Skin epidermis (tissue), 12 donors: ENCODE data around the gene ERCC6.
A peak's percentile ranks its signal among the peaks of the same experiment; 100 is the strongest.

ENCODE experiments used
- H3K27ac ChIP-seq, 21 experiments: fragments of 200-600 bp; sonication (generic) in 11 of 21; one replicate each; pipeline ENCODE4 v1.5.0; 2020; ENCODE audit warnings: mild to moderate bottlenecking in 3 of 21, inconsistent platforms in 2 of 21, moderate library complexity in 2 of 21
- H3K4me3 ChIP-seq, 7 experiments: fragments of 200-600 bp; sonication (generic) in 2 of 7; one replicate each; pipeline ENCODE4 v1.5.0; 2020; ENCODE audit warnings: inconsistent platforms in 2 of 7, mild to moderate bottlenecking in 2 of 7, moderate library complexity in 1 of 7

Gene ERCC6

DNA sequence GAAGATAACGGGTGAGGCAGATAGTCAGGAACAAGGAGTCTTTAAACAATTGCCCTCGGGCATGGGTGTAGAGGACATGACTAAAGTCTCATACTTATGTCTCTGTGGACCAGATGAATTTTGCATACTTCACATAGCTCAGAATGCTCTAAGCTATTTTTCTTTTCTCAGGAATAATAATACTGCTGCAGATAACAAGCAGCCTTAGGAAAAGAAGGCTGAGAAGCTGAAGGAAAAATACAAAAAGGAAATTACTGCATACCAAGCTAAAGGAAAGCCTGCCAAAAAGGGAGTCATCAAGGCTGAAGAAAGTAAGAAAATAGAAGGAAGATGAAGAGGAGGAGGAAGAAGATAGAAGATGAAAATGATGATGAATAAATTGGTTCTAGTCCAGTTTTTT, 13.4 kb upstream of the ERCC6 start:
- H3K4me3 ChIP-seq, result no peak overlapping the region
- H3K27ac ChIP-seq, result no peak overlapping the region

DNA sequence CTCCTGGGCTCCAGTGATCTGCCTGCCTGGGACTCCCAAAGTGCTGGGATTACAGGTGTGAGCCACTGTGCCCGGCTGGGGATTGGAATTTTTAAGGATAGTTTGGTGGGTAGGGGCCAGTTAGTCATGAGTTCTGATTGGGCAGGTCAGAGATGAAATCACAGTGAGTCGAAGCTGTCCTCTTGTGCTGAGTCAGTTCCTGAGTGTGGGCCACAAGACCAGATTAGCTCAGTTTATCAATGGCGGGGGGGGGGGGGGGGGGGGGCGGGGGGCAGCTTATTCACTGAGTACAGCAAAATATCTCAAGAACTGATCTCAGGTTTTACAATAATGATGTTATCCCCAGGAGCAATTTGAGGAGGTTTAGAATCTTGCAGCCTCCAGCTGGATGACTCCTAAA, 11.6 kb upstream of the ERCC6 start:
- H3K27ac ChIP-seq, result no peak overlapping the region

DNA sequence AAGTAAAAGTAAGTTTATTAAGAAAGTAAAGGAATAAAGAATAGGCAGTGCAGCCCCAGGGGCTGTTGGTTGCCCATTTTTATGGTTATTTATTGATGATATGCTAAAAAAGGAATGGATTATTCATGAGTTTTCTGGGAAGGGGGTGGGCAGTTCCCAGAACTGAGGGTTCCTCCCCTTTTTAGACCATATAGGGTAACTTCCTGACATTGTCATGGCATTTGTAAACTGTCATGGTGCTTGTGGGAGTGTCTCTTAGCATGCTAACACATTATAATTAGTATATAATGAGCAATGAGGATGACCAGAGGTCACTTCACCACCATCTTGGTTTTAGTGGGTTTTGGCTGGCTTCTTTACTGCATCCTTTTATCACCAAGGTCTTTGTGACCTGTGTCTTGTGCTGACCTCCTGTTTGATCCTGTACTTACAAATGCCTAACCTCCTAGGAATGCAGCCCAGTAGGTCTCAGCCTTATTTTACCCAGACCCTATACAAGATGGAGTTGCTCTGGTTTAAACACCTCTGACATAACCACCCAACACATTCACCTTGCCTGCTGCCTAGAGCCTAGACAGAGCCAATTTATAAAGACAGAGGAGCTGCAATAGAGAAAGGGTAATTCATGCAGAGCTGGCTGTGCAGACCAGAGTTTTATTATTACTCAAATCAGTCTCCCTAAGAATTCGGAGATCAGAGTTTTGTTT, 10.9 kb upstream of the ERCC6 start:
- Histone ChIP-seq H3K27ac (no peak overlapping the region), H3K4me3 (no peak overlapping the region)

More for the DNA sequence above, 11.6 kb upstream of the ERCC6 start:
- no peak overlapping the region for H3K4me3 ChIP-seq

DNA sequence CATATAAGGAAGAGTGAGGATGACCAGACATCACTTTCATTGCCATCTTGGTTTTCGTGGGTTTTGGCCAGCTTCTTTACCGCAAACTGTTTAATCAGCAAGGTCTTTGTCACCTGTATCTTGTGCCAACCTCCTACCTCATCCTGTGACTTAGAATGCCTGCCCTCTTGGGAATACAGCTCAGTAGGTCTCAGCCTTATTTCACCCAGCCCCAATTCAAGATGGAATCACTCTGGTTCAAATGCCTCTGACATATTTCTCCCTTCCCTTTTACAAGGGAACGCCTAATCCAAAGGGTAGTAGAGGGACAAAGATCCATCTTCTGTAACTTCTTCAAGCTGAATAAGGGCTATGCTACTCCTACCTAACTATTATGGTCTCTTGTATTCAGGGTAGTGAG, 4.7 kb upstream of the ERCC6 start:
- H3K27ac ChIP-seq, result no peak overlapping the region
- no peak overlapping the region for H3K4me3 ChIP-seq

DNA sequence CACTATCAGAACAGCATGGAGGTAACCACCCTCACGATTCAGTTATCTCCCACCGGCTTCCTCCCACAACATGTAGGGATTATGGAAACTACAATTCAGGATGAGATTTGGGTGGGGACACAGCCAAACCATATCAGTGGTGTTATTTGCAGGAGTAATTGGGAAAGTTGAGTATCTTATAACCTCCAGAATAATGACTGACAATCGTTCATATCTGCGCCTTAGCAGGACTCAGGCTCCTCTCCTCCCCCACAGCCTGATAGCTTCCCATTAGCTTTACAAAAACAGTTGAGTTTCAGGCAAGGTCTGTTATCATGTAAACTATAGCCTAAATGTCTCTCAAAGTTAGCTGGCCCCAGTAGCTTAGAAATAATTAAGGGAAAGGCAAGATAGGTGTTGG, 3.4 kb upstream of the ERCC6 start:
- H3K27ac ChIP-seq, result no peak overlapping the region
- no peak overlapping the region for H3K4me3 ChIP-seq

DNA sequence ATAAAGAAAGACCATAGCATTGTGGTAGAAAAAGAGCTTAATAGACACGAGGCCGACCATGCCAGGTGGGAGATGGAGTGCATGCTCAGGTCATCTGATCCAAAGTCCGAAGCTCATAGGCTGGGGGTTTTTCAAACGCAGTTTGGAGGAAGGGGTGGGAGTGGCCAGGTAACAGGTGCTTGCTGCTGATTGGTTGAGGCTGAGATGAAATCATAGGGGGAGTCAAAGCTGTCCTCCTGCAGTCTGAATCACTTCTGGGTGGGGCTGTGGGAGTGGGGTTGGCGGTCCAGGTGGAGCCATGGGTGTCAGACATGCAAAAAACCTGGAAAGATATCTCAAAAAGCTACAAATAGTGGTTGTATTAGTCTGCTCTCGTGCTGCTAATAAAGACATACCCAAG, 2.8 kb upstream of the ERCC6 start:
- Histone ChIP-seq H3K27ac (no peak overlapping the region), H3K4me3 (no peak overlapping the region)

DNA sequence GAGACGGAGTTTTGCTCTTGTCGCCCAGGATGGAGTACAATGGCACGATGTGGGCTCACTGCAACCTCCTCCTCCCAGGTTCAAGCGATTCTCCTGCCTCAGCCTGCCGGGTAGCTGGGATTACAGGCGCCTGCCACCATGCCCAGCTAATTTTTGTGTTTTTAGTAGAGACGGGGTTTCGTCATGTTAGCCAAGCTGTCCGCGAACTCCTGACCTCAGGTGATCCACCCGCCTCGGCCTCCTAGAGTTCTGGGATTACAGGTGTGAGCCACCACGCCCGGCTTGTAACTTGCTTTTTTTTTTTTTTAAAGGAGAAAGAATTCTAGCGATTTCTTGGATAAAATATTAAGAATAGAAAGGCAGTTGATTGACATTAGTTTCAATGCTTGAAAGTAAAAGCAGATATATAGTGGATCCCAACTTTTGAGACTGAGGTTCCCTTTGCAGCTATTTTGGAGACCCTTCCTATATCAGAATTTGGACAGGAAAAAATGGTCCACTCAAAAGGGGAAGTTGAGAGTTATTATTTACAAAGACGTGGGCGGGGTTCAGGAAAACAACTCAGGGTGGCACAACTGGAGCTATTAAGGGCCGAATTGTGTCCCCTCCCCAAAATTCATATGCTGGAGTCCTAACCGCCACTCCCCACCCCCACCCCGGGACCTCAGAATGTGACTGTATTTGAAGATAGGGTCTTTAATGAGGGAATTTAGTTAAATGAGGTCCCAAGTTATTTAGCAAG, 1.3 kb upstream of the ERCC6 start:
- Histone ChIP-seq H3K27ac (peak overlapping the region in 9 of 21 experiments; percentile 87 to 98 (median 93)), H3K4me3 (peak overlapping the region in 3 of 7 experiments; percentile 62 to 87 (median 64))

DNA sequence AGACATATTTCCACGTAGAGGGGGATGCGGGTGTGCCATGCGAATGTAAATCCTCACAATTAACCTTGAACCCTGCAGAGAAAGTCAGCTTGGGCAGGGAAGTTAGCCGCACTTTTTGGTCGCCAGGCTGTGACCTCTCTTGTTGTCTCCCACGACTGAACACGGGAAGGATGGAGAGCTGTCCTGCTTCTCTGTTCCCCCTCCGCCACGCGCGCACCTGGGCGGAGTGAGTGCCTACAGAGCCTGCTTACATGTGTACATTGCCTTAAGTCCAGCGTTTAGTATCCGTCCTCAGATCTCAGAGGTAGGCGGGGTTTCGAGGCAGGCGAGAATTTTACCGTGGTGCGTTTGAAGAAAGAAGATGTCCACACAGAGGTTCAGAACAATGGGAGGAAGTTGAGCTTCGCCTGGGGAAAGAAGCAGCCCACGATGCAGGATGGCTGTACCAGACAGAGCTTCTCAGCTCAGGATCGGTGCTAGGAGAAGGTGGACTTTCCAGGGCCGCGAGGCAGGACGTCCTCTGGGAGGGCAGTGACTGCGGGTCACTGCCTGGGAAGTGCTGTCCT, 482 bp upstream of the ERCC6 start:
- H3K27ac ChIP-seq, result peak overlapping the region in 20 of 21 experiments; percentile 74 to 98 (median 93)
- H3K4me3 ChIP-seq, result peak overlapping the region; percentile 57 to 87 (median 64)

DNA sequence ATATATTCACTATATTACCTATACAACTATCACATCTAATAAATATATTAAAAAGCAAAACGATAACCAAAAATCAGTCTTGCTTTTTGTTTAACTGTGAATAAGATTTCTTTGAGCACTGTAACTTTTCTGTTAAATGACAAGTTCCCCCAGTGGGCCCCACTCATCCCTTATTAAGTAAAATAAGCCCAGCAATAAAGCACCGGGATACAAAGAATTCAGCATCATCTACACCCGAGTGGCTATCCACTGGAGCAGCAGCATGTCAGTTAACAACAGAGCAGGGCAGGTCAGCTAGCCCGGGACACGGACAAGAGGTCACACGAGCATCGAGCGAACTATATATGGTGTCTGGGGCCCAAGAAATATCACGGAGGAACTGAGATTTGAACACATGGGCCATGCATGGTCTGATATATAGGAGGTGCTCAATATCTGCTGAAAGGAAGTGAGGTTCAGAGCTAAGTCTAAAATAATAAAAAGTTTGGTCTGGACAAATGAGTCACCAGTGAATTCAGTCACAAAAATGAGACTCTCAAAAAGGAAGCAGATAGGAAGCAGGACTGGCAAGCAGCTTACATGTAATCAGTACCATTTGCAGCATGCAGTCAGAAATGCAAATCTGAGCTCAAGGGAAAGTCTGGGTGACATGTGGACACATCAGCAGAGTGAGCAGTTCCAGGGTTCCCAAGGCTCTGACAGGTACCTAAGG, 4.1 kb downstream of the ERCC6 start:
- Histone ChIP-seq H3K4me3 (no peak overlapping the region), H3K27ac (peak overlapping the region in 10 of 21 experiments; percentile 3 to 58 (median 28))

DNA sequence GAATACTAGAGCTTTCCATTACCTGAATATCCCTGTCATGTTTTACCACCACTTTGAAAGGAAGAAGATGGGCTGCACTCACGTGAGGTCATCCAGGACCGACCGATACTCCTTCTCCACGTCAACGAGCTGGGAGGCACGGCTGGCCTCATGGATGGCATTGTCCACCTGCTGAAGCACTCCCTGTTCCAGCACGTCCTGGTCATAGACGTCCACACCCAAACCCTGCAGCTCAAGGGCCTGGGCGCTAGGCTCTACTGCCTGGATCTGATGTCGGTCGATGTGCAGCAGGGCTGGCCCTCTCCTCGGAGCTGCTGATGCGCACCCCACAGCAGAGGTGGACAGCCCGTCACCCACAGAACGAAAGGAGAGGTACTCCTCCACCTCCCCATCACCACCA, 6.5 kb downstream of the ERCC6 start:
- H3K27ac ChIP-seq, result no peak overlapping the region
- H3K4me3 ChIP-seq, result no peak overlapping the region

DNA sequence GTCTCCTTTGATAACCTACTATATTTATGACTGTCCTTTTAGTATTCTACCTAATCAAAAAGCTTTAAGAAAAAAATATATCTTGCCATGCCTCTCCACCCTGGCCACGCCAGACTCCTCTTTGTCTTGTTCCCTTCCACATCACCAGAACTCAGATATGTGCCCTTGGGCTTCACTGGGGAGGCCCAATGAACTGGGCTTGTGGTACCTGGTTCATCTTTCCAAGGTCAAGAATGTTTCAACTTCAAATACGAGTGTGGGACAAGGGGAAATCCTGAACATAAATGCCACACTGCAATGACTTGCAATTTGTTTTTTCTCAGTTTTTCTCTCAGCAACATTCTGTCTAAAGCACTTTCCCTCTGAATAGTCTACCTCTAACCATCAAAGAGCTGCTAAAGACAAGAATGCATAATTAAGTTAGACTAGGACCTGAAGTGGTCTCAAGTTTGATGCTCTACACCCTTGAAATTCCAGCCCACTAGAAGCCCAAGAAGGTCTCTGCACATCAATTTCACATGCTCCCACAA, 9.9 kb downstream of the ERCC6 start:
- Histone ChIP-seq H3K27ac (no peak overlapping the region), H3K4me3 (no peak overlapping the region)

DNA sequence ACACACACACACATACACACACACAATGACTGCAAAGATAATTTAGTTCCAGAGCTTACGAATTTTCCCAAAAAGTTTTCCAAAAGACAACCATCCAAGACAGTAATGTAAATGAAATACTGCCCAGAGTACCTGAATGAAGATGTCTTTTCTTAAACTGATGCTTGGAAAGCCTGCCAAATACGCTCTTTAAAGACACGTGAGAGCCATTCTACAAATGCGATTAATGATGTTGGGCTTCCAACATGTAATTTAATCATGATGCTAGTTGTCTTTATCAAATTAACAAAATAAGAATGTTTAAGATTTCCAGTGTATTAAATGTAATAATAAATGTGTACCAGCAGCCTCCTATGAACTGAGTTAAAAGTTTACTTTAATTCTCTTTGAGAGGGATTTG, 11.1 kb downstream of the ERCC6 start:
- no peak overlapping the region for H3K27ac ChIP-seq
- H3K4me3 ChIP-seq, result no peak overlapping the region

DNA sequence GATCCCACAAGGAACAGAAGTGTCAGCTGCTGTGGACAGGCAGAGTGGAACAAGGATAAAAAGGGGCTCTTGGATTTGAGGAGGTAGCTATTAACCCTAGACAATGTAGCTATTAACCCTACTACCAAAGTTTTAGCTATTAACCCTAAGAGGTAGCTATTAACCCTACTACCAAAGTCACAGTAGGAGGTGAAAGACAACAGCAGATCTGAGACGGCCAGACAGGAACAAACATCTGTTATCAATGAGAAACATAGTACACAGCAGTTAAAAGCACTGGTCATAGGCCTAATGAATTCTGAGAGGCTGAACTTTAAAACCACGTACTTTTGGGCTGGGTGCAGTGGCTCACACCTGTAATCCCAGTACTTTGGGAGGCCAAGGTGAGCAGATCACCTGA, 11.9 kb downstream of the ERCC6 start:
- H3K4me3 ChIP-seq, result no peak overlapping the region
- H3K27ac ChIP-seq, result peak overlapping the region in 1 of 21 experiments; percentile 6

DNA sequence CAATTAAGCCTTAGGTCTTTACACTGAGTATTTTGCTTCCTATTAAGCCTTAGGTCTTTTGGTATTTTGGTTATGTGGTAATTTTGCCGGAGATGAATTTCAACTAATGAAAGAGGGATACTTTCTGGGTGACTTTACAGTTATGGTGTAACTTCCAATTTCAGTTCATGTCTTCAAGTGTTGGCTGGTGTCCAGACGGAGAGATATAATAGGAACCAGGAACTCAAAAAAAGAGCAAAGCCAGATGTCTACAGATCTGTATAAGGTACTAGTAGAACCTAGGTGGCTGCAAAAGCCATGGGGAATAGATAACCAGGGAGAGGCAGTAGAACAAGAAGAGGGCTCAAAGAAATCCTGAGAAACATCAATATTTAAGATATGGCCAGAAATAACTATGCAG, 12.3 kb downstream of the ERCC6 start:
- Histone ChIP-seq H3K4me3 (no peak overlapping the region), H3K27ac (peak overlapping the region in 1 of 21 experiments; percentile 6)

DNA sequence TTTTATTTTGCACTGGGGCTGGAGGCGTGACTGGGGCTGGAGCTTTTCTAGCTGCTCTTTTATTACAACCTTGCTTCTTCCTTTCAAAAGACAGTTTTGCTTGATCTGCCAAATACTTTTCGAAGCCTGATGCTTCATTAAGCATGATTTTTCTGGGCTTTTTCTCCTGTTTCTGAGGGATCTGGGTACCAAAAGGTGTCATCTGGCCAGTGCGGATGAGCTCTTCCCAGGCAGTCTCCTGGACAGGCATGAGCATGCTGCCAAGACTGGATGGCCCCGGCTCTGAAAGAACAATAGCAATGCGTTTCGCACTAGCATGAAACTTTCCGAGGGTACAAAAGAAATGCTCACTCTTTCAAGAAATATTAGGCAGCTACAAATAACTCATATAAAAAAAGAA, 14.4 kb downstream of the ERCC6 start:
- H3K4me3 ChIP-seq, result no peak overlapping the region
- no peak overlapping the region for H3K27ac ChIP-seq

DNA sequence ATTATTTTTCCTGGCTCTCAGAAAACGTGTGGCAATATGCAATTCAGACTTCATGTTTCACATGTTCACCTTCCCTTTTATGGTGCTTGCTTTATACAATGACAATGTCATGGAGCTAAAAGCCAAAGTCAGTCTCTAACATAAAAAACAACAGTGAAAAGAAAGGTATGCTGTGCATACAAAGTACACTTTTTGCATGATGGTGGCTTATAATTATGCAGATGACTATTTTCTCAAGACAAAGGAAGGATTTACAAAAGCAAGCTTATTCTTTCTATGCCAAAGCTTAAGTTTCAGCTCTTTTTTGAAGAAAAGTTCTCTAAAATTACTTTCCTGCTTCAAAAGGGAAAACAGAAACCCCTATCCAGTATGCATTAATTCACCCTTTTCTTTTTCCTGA, 15.6 kb downstream of the ERCC6 start:
- Histone ChIP-seq H3K4me3 (no peak overlapping the region), H3K27ac (no peak overlapping the region)

DNA sequence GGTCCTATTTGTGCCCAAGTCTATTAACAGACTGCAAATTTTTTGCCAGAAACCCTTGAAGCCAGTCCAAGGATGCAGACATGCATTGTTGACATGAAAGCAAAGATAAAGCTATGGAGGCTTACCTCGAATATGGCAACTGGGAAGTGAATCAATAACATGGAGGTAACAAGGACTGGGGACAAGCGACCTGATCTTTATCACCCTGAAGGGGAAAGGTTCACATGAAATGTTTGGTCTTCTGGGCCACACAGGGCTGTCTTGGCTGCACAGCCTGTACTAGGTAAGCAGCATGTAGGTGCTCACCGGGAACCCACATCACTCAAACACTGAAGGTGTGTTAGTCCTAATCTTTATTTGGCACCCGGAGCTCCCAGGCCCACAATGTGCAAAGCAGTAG, 17.9 kb downstream of the ERCC6 start:
- no peak overlapping the region for H3K4me3 ChIP-seq
- no peak overlapping the region for H3K27ac ChIP-seq

DNA sequence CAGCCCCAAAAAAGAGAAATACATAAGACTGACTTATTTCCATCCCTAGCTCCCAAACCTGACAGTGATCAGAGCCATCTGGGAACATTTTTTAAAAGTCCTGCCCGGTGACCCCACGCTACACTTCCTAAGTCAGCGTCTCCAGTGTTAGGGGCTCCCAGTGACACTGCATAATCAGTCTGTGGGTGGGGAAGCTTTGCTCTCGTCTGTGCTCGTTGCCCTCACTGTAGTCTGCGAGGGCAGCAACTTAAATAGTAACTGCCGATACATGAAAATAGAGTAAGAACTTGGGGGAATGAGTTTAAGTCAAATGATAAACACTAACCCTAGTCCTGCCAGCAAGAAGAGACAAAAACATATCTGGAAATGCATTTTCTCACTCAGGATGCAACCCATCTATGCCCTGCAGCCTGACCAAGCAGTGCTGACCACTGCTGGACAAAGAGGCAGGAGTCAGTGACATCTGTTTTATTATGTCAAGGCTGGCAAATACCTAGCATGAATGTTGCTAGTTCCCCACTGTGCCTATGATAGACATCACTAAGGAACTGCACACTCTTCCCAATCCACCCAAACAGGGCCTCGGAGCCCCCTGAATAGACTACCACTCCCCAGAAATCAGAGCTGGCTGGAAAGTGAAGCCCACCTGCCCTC, 18.7 kb downstream of the ERCC6 start:
- no peak overlapping the region for H3K4me3 ChIP-seq

DNA sequence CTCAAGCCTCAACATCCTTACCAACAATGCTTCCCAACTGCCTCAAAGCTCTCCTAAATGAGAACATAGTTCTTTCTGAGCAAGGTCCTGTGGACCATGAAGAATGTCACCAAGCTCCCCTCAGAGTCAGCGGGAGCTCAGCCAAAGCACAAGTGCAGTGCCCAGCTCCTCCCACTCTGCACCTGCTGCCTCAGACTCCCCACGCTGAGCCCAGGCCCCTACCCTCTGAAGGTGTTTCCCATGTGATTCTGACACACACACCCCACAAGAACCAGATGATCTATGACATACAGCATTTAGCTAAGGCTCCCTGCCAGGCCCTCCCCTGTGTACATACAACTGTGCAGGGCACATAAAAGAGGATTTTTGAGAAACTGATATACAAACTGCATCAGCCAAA, 19.2 kb downstream of the ERCC6 start:
- Histone ChIP-seq H3K4me3 (no peak overlapping the region), H3K27ac (no peak overlapping the region)

More for the DNA sequence above, 18.7 kb downstream of the ERCC6 start:
- no peak overlapping the region for H3K27ac ChIP-seq
